ENCODE data around the gene BPIFA3. TPM values are rescaled to one million over a fixed set of nuclear protein-coding genes. Genes with fewer than 3 reads are reported as not detected.

Gene BPIFA3
- total RNA-seq, 2 donors from 2014 or later = not detected

- Histone ChIP-seq H3K9me3 (no peaks in the 10 kb centered on the region), H3K27me3 (no peaks in the 10 kb centered on the region), H3K27ac (no peak overlapping the region), H3K9ac (ENCODE audit: low read depth in 2 of 2, low read length in 2 of 2) (no peak overlapping the region), H3K4me3 (no peak overlapping the region), H3K4me1 (no peaks in the 10 kb centered on the region), H3K36me3 (no peaks in the 10 kb centered on the region)
- intact Hi-C loops (cut with DNase I) = no loop called here
- no peak for DNase-seq
- TF ChIP-seq CTCF (IDR thresholded peaks at IDR 0.05) = no peak
These were observed 40.1 kb downstream of the BPIFA3 start for GRCh38 chr20:33257237-33257636.

- Histone ChIP-seq H3K27me3 (no peaks in the 10 kb centered on the region), H3K27ac (no peak overlapping the region), H3K36me3 (no peaks in the 10 kb centered on the region), H3K9me3 (no peaks in the 10 kb centered on the region), H3K4me3 (no peak overlapping the region), H3K4me1 (no peaks in the 10 kb centered on the region), H3K9ac (ENCODE audit: low read depth in 2 of 2, low read length in 2 of 2) (no peak overlapping the region)
- DNase-seq = no peak
- no peak for TF ChIP-seq CTCF (IDR thresholded peaks at IDR 0.05)
- intact Hi-C loops (cut with DNase I) = no loop called here
These were observed 42.2 kb downstream of the BPIFA3 start for GRCh38 chr20:33259371-33259770.

DNA sequence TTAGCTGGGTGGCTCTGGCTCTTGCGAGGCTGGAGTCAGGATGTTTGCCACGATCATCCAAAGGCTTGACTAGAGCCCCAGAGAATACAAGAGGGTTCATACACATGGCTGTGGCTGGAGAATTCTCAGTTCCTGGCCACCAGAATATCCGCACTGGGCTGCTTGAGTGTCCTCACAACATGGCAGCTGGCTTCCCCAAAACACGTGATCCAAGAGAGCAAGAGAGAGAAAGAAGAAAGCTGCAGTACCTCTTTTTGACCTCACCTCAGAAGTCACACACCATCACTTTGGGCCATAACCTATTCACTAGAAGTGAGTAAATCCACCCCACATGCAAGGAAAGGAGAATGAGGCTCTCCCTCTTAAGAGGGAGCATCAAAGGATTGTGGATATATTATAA lies 44.3 kb downstream of the BPIFA3 start:
- H3K9me3 ChIP-seq = no peaks in the 10 kb centered on the region
- no peak overlapping the region for H3K4me3 ChIP-seq
- no peaks in the 10 kb centered on the region for H3K4me1 ChIP-seq
- H3K9ac ChIP-seq (ENCODE audit: low read depth in 2 of 2, low read length in 2 of 2) = no peak overlapping the region
- no peaks in the 10 kb centered on the region for H3K27me3 ChIP-seq
- DNase-seq = no peak
- intact Hi-C loops (cut with DNase I) = no loop called here
- H3K27ac ChIP-seq = no peak overlapping the region
- no peak for TF ChIP-seq CTCF (IDR thresholded peaks at IDR 0.05)
- no peaks in the 10 kb centered on the region for H3K36me3 ChIP-seq

DNA sequence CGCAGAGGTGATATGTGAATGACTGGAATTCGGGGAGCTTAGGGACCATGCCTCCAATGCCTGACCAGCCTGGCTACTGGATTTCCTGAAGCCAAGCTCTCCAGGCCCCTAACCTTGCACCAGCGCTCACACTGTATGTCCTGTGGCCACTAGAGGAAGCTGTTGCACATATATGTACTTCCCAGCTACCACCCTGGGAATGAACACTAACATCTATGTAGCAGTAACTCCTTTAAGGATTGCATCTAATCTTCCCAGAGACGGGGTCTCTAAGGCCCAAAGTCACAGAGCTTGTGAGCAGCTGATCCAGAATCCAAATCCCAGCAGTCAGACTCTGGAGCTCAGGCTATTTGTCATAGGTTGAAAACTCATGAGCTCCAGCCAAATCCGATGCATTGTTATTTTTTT lies 45.5 kb downstream of the BPIFA3 start:
- no peak overlapping the region for H3K4me3 ChIP-seq
- H3K9ac ChIP-seq (ENCODE audit: low read depth in 2 of 2, low read length in 2 of 2) = no peak overlapping the region
- H3K27ac ChIP-seq = no peak overlapping the region
- no peak for TF ChIP-seq CTCF (IDR thresholded peaks at IDR 0.05)
- H3K27me3 ChIP-seq = no peaks in the 10 kb centered on the region
- no peaks in the 10 kb centered on the region for H3K4me1 ChIP-seq
- H3K36me3 ChIP-seq = no peaks in the 10 kb centered on the region
- H3K9me3 ChIP-seq = no peaks in the 10 kb centered on the region
- intact Hi-C loops (cut with DNase I) = no loop called here
- DNase-seq = no peak

GRCh38 chr20:33263784-33264183 lies 46.6 kb downstream of the BPIFA3 start:
- Histone ChIP-seq H3K36me3 (no peaks in the 10 kb centered on the region), H3K9me3 (no peaks in the 10 kb centered on the region), H3K27ac (no peak overlapping the region), H3K4me3 (no peak overlapping the region), H3K9ac (ENCODE audit: low read depth in 2 of 2, low read length in 2 of 2) (no peak overlapping the region), H3K27me3 (no peaks in the 10 kb centered on the region), H3K4me1 (no peaks in the 10 kb centered on the region)
- no peak for DNase-seq
- TF ChIP-seq CTCF (IDR thresholded peaks at IDR 0.05) = no peak
- intact Hi-C loops (cut with DNase I) = no loop called here

- Histone ChIP-seq H3K36me3 (no peaks in the 10 kb centered on the region), H3K9ac (ENCODE audit: low read depth in 2 of 2, low read length in 2 of 2) (no peak overlapping the region), H3K4me3 (no peak overlapping the region), H3K4me1 (no peaks in the 10 kb centered on the region), H3K27ac (no peak overlapping the region), H3K27me3 (no peaks in the 10 kb centered on the region), H3K9me3 (no peaks in the 10 kb centered on the region)
- no peak for TF ChIP-seq CTCF (IDR thresholded peaks at IDR 0.05)
- DNase-seq = no peak
- intact Hi-C loops (cut with DNase I) = no loop called here
These were observed 50.5 kb downstream of the BPIFA3 start for GRCh38 chr20:33267701-33268100.

Measured in colonic mucosa (tissue), 4 donors.